ENCODE data around the gene FOXJ1. TPM values are rescaled to one million over a fixed set of nuclear protein-coding genes. Genes with fewer than 3 reads are reported as not detected.

Gene FOXJ1
- total RNA-seq, 2 donors from 2014 or later, result 0.33 to 3.4 TPM

DNA sequence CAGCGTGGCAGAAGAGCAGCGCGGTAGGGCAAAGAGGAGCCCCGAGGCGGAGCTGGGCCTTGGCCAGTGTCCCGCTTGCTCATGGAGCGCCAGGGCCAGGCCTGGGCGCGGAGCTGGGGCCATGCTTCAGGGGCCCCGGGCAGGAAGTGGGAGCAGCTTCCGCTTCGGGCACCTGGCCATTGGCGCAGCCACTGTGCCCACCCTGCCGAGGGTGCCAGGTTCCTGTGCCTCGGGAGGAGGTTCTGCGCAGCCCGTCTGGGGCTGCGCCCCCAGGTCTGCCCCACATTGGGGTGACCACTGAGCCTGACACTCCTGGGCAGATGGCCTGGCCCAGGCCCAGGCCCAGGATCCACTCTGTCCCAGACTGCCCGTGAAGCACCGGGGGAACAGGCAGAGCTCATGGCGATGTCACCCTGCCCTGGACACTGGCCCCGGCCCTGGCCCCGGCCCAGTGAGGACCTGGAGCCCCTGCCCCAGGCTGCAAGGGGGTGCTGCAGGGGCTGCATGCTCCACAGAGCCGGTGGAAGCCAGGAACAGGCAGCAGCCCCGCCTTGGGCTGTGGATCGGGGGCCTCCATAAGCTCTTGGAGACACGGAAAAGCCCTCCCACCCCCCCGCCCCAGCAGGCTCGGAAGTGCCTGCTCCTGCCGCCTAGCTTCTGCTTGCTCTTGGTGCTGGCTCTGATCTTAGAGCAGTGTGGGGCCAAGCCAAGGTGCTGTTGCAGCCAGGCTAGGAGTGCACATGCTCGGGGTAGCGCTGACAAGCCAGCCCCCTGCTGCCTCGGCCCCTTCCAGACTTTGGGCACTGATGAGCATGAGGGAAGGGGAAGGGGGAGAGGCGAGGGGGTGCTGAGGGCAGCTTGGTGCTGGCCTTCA is 35.9 kb upstream of the FOXJ1 start:
- H3K27ac ChIP-seq, result no peak overlapping the region
- ATAC-seq (no peak), DNase-seq (no peak)
- H3K4me3 ChIP-seq, result no peak overlapping the region
- WGBS, 2 donors, result 88 to 92% methylated on average over 13 to 25 of the region's 34 CpGs
- no peaks in the 10 kb centered on the region for H3K4me1 ChIP-seq
- intact Hi-C loops (cut with DNase I), result no loop called here
- no peaks in the 10 kb centered on the region for H3K9me3 ChIP-seq
- no peak for TF ChIP-seq POLR2A (IDR thresholded peaks at IDR 0.05)
- TF ChIP-seq, protein P1, sequence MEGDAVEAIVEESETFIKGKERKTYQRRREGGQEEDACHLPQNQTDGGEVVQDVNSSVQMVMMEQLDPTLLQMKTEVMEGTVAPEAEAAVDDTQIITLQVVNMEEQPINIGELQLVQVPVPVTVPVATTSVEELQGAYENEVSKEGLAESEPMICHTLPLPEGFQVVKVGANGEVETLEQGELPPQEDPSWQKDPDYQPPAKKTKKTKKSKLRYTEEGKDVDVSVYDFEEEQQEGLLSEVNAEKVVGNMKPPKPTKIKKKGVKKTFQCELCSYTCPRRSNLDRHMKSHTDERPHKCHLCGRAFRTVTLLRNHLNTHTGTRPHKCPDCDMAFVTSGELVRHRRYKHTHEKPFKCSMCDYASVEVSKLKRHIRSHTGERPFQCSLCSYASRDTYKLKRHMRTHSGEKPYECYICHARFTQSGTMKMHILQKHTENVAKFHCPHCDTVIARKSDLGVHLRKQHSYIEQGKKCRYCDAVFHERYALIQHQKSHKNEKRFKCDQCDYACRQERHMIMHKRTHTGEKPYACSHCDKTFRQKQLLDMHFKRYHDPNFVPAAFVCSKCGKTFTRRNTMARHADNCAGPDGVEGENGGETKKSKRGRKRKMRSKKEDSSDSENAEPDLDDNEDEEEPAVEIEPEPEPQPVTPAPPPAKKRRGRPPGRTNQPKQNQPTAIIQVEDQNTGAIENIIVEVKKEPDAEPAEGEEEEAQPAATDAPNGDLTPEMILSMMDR (IDR thresholded peaks at IDR 0.05), result no peak
- H3K27me3 ChIP-seq, result no peaks in the 10 kb centered on the region
- H3K36me3 ChIP-seq (replicated peaks in 1 of 2; ENCODE audit: insufficient read depth in 1 of 2, low read depth in 2 of 2), result no peaks in the 10 kb centered on the region

- H3K27me3 ChIP-seq, result no peaks in the 10 kb centered on the region
- no peak overlapping the region for H3K4me3 ChIP-seq
- no peaks in the 10 kb centered on the region for H3K9me3 ChIP-seq
- no peaks in the 10 kb centered on the region for H3K36me3 ChIP-seq (replicated peaks in 1 of 2; ENCODE audit: insufficient read depth in 1 of 2, low read depth in 2 of 2)
- 60 to 61% methylated on average over 9 of the region's 9 CpGs for whole genome bisulfite sequencing, 2 donors
- TF ChIP-seq, protein P1 (IDR thresholded peaks at IDR 0.05), result no peak
- TF ChIP-seq POLR2A (IDR thresholded peaks at IDR 0.05), result no peak
- no peak for ATAC-seq
- H3K27ac ChIP-seq, result no peak overlapping the region
- intact Hi-C loops (cut with DNase I), result no loop called here
- no peak for DNase-seq
- no peaks in the 10 kb centered on the region for H3K4me1 ChIP-seq
Measured at GRCh38 chr17:76174037-76174436, 33.0 kb upstream of the FOXJ1 start.

DNA sequence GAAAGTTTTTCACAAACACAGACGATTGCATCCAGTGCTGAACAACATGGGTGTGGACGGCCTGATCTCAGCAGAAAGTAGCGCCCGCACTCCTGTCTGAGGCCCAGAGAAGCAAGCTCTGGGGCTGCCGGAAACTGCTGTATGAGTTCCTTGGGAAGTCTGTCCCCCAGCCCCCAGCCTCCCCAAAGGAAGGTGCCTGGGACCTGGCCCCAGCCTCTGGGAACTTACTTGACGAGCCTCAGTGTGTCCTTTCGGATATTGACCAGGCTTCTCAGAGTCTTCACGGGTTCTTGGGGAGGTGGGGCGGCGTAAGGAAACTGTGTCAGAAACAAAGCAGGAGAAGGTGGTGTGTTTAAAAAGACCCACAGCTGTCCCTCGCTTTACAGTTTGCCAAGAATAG is 32.4 kb upstream of the FOXJ1 start:
- ATAC-seq (no peak), DNase-seq (no peak)
- WGBS, 2 donors, result 87 to 94% methylated on average over 10 to 11 of the region's 11 CpGs
- Histone ChIP-seq H3K27ac (no peak overlapping the region), H3K4me1 (no peaks in the 10 kb centered on the region), H3K36me3 (replicated peaks in 1 of 2; ENCODE audit: insufficient read depth in 1 of 2, low read depth in 2 of 2) (no peaks in the 10 kb centered on the region), H3K4me3 (no peak overlapping the region), H3K27me3 (no peaks in the 10 kb centered on the region), H3K9me3 (no peaks in the 10 kb centered on the region)
- no peak for TF ChIP-seq POLR2A (IDR thresholded peaks at IDR 0.05)
- TF ChIP-seq, protein P1 (IDR thresholded peaks at IDR 0.05), result no peak
- intact Hi-C loops (cut with DNase I), result no loop called here

GRCh38 chr17:76171706-76172105 is 30.7 kb upstream of the FOXJ1 start:
- H3K4me3 ChIP-seq, result no peak overlapping the region
- no peaks in the 10 kb centered on the region for H3K36me3 ChIP-seq (replicated peaks in 1 of 2; ENCODE audit: insufficient read depth in 1 of 2, low read depth in 2 of 2)
- no peak overlapping the region for H3K27ac ChIP-seq
- 77 to 85% methylated on average over 4 of the region's 4 CpGs for WGBS, 2 donors
- H3K4me1 ChIP-seq, result no peaks in the 10 kb centered on the region
- H3K9me3 ChIP-seq, result no peaks in the 10 kb centered on the region
- intact Hi-C loops (cut with DNase I), result no loop called here
- ATAC-seq, result no peak
- TF ChIP-seq, protein P1 (IDR thresholded peaks at IDR 0.05), result no peak
- TF ChIP-seq POLR2A (IDR thresholded peaks at IDR 0.05), result no peak
- H3K27me3 ChIP-seq, result no peaks in the 10 kb centered on the region
- DNase-seq, result no peak

GRCh38 chr17:76170114-76170513 is 29.1 kb upstream of the FOXJ1 start:
- DNase-seq (no peak), ATAC-seq (no peak)
- no peaks in the 10 kb centered on the region for H3K4me1 ChIP-seq
- H3K36me3 ChIP-seq (replicated peaks in 1 of 2; ENCODE audit: insufficient read depth in 1 of 2, low read depth in 2 of 2), result no peaks in the 10 kb centered on the region
- no peak overlapping the region for H3K27ac ChIP-seq
- H3K4me3 ChIP-seq, result no peak overlapping the region
- 100% methylated on average over 1 of the region's 1 CpG; no CpG with 5 or more reads in 1 of the 2 donors for WGBS, 2 donors
- no peaks in the 10 kb centered on the region for H3K27me3 ChIP-seq
- TF ChIP-seq, protein P1 (IDR thresholded peaks at IDR 0.05), result no peak
- TF ChIP-seq POLR2A (IDR thresholded peaks at IDR 0.05), result no peak
- intact Hi-C loops (cut with DNase I), result no loop called here
- H3K9me3 ChIP-seq, result no peaks in the 10 kb centered on the region

Data from body of pancreas (tissue), 4 donors.